ENCODE data around the gene MLF1.

- TF ChIP-seq EZH2 (IDR thresholded peaks at IDR 0.05; ENCODE audit: insufficient read depth, poor library complexity, severe bottlenecking) (no peak), EZH2phosphoT487 (IDR thresholded peaks at IDR 0.05; ENCODE audit: insufficient read depth, low read depth) (no peak)
Observed at GRCh38 chr3:158644345-158644908, 73.4 kb downstream of the MLF1 start, which contains the start of gene GFM1.

All from GM23248 (cell line).